HG03095 (cell line): Measurements from ENCODE around the gene BMP4.

Source experiments
- ATAC-seq: cut with Tn5 transposase; IDR thresholded peaks from one replicate; pipeline ENCODE4 v1.9.1; 2021; ENCODE audit warnings: moderate library complexity; ENCODE audit not compliant: unreplicated experiment

BMP4 gene

GRCh38 chr14:53967606-53968005 is 11.0 kb upstream of the BMP4 start:
- ATAC-seq, result no peak

GRCh38 chr14:53964249-53964648 is 7.6 kb upstream of the BMP4 start:
- no peak for ATAC-seq

- no peak for ATAC-seq
Observed at GRCh38 chr14:53963320-53964227, 6.9 kb upstream of the BMP4 start.

- no peak for ATAC-seq
Observed at GRCh38 chr14:53962953-53963319, 6.3 kb upstream of the BMP4 start.

- ATAC-seq, result no peak
Observed at GRCh38 chr14:53958628-53959027, 2.0 kb upstream of the BMP4 start.

- no peak for ATAC-seq
Observed at GRCh38 chr14:53957739-53958138, 1.1 kb upstream of the BMP4 start.

- no peak for ATAC-seq
Observed at GRCh38 chr14:53955671-53956426, 776 bp downstream of the BMP4 start.

- no peak for ATAC-seq
Observed at GRCh38 chr14:53955229-53955556, 1.4 kb downstream of the BMP4 start.

GRCh38 chr14:53954551-53955228 is 1.9 kb downstream of the BMP4 start:
- ATAC-seq, result no peak

GRCh38 chr14:53953828-53954550 is 2.6 kb downstream of the BMP4 start:
- ATAC-seq, result no peak

- ATAC-seq, result no peak
Observed at GRCh38 chr14:53953002-53953827, 3.4 kb downstream of the BMP4 start.

GRCh38 chr14:53952533-53952932 is 4.1 kb downstream of the BMP4 start:
- no peak for ATAC-seq

GRCh38 chr14:53951627-53952303 is 4.9 kb downstream of the BMP4 start:
- ATAC-seq, result no peak

- ATAC-seq, result no peak
Observed at GRCh38 chr14:53951243-53951626, 5.4 kb downstream of the BMP4 start.

- no peak for ATAC-seq
Observed at GRCh38 chr14:53950031-53950793, 6.4 kb downstream of the BMP4 start.

GRCh38 chr14:53949201-53949600 is 7.4 kb downstream of the BMP4 start:
- no peak for ATAC-seq

GRCh38 chr14:53948205-53948884 is 8.3 kb downstream of the BMP4 start:
- no peak for ATAC-seq

- no peak for ATAC-seq
Observed at GRCh38 chr14:53947452-53948204, 9.0 kb downstream of the BMP4 start.
